HepG2 (cell line): Measurements from ENCODE around the gene ALS2. TPM values are rescaled to one million over a fixed set of nuclear protein-coding genes. Genes with fewer than 3 reads are reported as not detected.

Source experiments
- ATF6 ChIP-seq: sonication (generic); formaldehyde crosslinking; conservative IDR thresholded peaks from 2 replicates; pipeline ENCODE4 v1.4.0; 2020; ENCODE audit warnings: missing genetic modification reagents
- BHLHE40 ChIP-seq: IDR thresholded peaks from 2 replicates; pipeline ENCODE4 v1.6.1; 2011; ENCODE audit warnings: low read length, improper control_type of control experiment
- CREB1 ChIP-seq, 2 experiments: fragments of 450-650 bp in 1 of 2; IDR thresholded peaks; 2 replicates each; pipeline ENCODE4 v1.6.1; 2016 to 2017; ENCODE audit warnings: control low read depth in 1 of 2, mild to moderate bottlenecking in 1 of 2, missing compliant biosample characterization in 1 of 2, missing genetic modification characterization in 1 of 2
- ELF1 ChIP-seq: sonication (generic); formaldehyde crosslinking; IDR thresholded peaks from 2 replicates; pipeline ENCODE4 v1.4.0; 2020; ENCODE audit warnings: missing genetic modification reagents
- HNF4G ChIP-seq, 2 experiments: sonication (generic) in 1 of 2; formaldehyde crosslinking in 1 of 2; IDR thresholded peaks; 2 replicates each; pipeline versions ENCODE4 v1.4.0 to v1.6.1; 2011 to 2020; ENCODE audit warnings: borderline replicate concordance in 2 of 2, low read depth in 2 of 2, mild to moderate bottlenecking in 2 of 2, low read length in 1 of 2, missing genetic modification reagents in 1 of 2, moderate library complexity in 1 of 2
- NAIF1 ChIP-seq: sonication (generic); formaldehyde crosslinking; IDR thresholded peaks from 2 replicates; pipeline ENCODE4 v1.5.0; 2020; ENCODE audit warnings: mild to moderate bottlenecking, missing genetic modification reagents, borderline replicate concordance
- PRMT3 ChIP-seq: sonication (generic); formaldehyde crosslinking; IDR thresholded peaks from 2 replicates; pipeline ENCODE4 v1.8.1; 2022; ENCODE audit warnings: low read depth, mild to moderate bottlenecking, moderate library complexity, missing genetic modification reagents, borderline replicate concordance
- RAD21 ChIP-seq: fragments of 450-650 bp; formaldehyde crosslinking; IDR thresholded peaks from 2 replicates; pipeline ENCODE4 v1.5.0; 2020; ENCODE audit warnings: mild to moderate bottlenecking
- RBM39 ChIP-seq: fragments of 200-400 bp; formaldehyde crosslinking; IDR thresholded peaks from one replicate; pipeline ENCODE4 v1.6.1; 2018; ENCODE audit warnings: antibody characterized with exemption, mild to moderate bottlenecking, low read depth, low read length; ENCODE audit not compliant: poor library complexity, severe bottlenecking
- TEF ChIP-seq: sonication (generic); formaldehyde crosslinking; IDR thresholded peaks from 2 replicates; pipeline ENCODE4 v1.5.0; 2020; ENCODE audit warnings: missing genetic modification reagents
- ZBTB39 ChIP-seq: sonication (generic); formaldehyde crosslinking; IDR thresholded peaks from 2 replicates; pipeline ENCODE4 v1.5.0; 2020; ENCODE audit warnings: missing genetic modification reagents
- ZNF547 ChIP-seq: sonication (generic); formaldehyde crosslinking; IDR thresholded peaks from 2 replicates; pipeline ENCODE4 v1.5.1; 2020; ENCODE audit warnings: mild to moderate bottlenecking, missing genetic modification reagents
- ZNF572 ChIP-seq: sonication (generic); formaldehyde crosslinking; IDR thresholded peaks from 2 replicates; pipeline ENCODE4 v1.5.1; 2020; ENCODE audit warnings: mild to moderate bottlenecking, missing genetic modification reagents
- polyA plus RNA-seq, 8 experiments: library from polyadenylated mRNA; depleted of rRNA in 3 of 8; stranded (reverse) in 7 of 8; unstranded in 1 of 8; fragments of >200 nt; fragmentation: Illumina TruSeq in 4 of 8; extraction: Trizol in 4 of 8; gene quantifications; 2 replicates each; pipeline versions ENCODE4 v1.2.1 to v1.2.3, GENCODE V29; 2011 to 2016; ENCODE audit warnings: low read depth in 4 of 8, missing spikeins in 1 of 8, mixed read lengths in 1 of 8; ENCODE audit not compliant: insufficient read depth in 1 of 8
- total RNA-seq, 5 experiments: library from RNA; depleted of rRNA; stranded (reverse); fragments of >200 nt; fragmentation: Illumina TruSeq; extraction: Trizol; gene quantifications; 2 replicates each; pipeline ENCODE4 v1.2.3, GENCODE V29; 2016; ENCODE audit warnings: low read depth in 1 of 5
- TF ChIP-seq, protein P1 (sequence below): sonication (generic); formaldehyde crosslinking; IDR thresholded peaks from 2 replicates; pipeline ENCODE4 v1.5.0; 2020; ENCODE audit warnings: missing genetic modification reagents
- TF ChIP-seq, protein P2 (sequence below): fragments of 450-650 bp; IDR thresholded peaks from 2 replicates; pipeline ENCODE4 v1.6.1; 2017
- TF ChIP-seq, protein P3 (sequence below): sonication (generic); formaldehyde crosslinking; IDR thresholded peaks from 2 replicates; pipeline ENCODE4 v1.8.0; 2022; ENCODE audit warnings: missing genetic modification reagents, mild to moderate bottlenecking, inconsistent platforms, borderline replicate concordance
- TF ChIP-seq, protein P4 (sequence below): sonication (generic); formaldehyde crosslinking; IDR thresholded peaks from 2 replicates; pipeline ENCODE4 v1.8.1; 2023; ENCODE audit warnings: mild to moderate bottlenecking, inconsistent platforms, moderate library complexity, missing genetic modification reagents, borderline replicate concordance

The ALS2 gene
- total and polyA plus RNA-seq, 2 of the 13 experiments (the other 11 are each of a cell fraction or from before 2014, with no cell fraction given) = 12.7 to 19.3 TPM

- no peak for TF ChIP-seq CREB1 (IDR thresholded peaks at IDR 0.05)
- no peak for TF ChIP-seq CREB1 (CRISPR knock-in tag; IDR thresholded peaks at IDR 0.05)
- TF ChIP-seq HNF4G (IDR thresholded peaks at IDR 0.05; ENCODE audit: borderline replicate concordance, low read depth, low read length) = no peak
- no peak for TF ChIP-seq HNF4G (CRISPR knock-in tag; IDR thresholded peaks at IDR 0.05; ENCODE audit: borderline replicate concordance, low read depth)
- TF ChIP-seq RBM39 = no peak
- no peak for TF ChIP-seq BHLHE40
- TF ChIP-seq TEF (CRISPR knock-in tag) = peak; percentile 29; the same call in 1 of the 2 replicates
- TF ChIP-seq ZNF572 (CRISPR knock-in tag) = no peak; the same call in 1 of the 2 replicates
- TF ChIP-seq, protein P1, sequence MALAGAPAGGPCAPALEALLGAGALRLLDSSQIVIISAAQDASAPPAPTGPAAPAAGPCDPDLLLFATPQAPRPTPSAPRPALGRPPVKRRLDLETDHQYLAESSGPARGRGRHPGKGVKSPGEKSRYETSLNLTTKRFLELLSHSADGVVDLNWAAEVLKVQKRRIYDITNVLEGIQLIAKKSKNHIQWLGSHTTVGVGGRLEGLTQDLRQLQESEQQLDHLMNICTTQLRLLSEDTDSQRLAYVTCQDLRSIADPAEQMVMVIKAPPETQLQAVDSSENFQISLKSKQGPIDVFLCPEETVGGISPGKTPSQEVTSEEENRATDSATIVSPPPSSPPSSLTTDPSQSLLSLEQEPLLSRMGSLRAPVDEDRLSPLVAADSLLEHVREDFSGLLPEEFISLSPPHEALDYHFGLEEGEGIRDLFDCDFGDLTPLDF = peak; percentile 60
- no peak for TF ChIP-seq ATF6
- TF ChIP-seq NAIF1 (CRISPR knock-in tag) = no peak
- no peak for TF ChIP-seq ELF1 (CRISPR knock-in tag)
- TF ChIP-seq, protein P2, sequence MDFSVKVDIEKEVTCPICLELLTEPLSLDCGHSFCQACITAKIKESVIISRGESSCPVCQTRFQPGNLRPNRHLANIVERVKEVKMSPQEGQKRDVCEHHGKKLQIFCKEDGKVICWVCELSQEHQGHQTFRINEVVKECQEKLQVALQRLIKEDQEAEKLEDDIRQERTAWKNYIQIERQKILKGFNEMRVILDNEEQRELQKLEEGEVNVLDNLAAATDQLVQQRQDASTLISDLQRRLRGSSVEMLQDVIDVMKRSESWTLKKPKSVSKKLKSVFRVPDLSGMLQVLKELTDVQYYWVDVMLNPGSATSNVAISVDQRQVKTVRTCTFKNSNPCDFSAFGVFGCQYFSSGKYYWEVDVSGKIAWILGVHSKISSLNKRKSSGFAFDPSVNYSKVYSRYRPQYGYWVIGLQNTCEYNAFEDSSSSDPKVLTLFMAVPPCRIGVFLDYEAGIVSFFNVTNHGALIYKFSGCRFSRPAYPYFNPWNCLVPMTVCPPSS = no peak
- no peak; the same call in 1 of the 2 replicates for TF ChIP-seq ZNF547 (CRISPR knock-in tag)
- TF ChIP-seq, protein P3, sequence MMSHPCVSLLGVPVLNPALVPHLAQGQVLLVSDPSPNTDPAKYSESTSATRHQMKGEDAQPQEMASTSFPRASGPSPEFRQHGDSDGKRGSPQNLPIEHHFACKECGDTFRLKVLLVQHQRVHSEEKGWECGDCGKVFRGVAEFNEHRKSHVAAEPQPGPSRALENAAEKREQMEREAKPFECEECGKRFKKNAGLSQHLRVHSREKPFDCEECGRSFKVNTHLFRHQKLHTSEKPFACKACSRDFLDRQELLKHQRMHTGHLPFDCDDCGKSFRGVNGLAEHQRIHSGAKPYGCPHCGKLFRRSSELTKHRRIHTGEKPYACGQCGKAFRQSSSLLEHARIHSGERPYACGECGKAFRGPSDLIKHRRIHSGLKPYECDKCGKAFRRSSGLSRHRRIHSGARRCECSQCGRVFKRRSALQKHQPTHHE (CRISPR knock-in tag) = no peak
- no peak for TF ChIP-seq RAD21 (CRISPR knock-in tag)
- TF ChIP-seq, protein P4, sequence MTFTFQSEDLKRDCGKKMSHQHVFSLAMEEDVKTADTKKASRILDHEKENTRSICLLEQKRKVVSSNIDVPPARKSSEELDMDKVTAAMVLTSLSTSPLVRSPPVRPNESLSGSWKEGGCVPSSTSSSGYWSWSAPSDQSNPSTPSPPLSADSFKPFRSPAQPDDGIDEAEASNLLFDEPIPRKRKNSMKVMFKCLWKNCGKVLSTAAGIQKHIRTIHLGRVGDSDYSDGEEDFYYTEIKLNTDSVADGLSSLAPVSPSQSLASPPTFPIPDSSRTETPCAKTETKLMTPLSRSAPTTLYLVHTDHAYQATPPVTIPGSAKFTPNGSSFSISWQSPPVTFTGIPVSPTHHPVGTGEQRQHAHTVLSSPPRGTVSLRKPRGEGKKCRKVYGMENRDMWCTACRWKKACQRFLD = 0 out of 2 replicates have a peak, but pooled peaks have one; percentile 49
- TF ChIP-seq ZBTB39 (CRISPR knock-in tag) = no peak
- no peak for TF ChIP-seq PRMT3 (CRISPR knock-in tag)
These were observed 646 bp downstream of the ALS2 start (continued) for GRCh38 chr2:201779901-201780673.
